CD4-positive, alpha-beta T cell treated with Interleukin-6 for 4 hours (primary cell): ENCODE data around the gene DDX17.

Source experiments
- DNase-seq: peaks from one replicate; pipeline ENCODE4 v3.0.0-alpha.2; 2020; ENCODE audit warnings: mixed read lengths

The DDX17 gene

DNA sequence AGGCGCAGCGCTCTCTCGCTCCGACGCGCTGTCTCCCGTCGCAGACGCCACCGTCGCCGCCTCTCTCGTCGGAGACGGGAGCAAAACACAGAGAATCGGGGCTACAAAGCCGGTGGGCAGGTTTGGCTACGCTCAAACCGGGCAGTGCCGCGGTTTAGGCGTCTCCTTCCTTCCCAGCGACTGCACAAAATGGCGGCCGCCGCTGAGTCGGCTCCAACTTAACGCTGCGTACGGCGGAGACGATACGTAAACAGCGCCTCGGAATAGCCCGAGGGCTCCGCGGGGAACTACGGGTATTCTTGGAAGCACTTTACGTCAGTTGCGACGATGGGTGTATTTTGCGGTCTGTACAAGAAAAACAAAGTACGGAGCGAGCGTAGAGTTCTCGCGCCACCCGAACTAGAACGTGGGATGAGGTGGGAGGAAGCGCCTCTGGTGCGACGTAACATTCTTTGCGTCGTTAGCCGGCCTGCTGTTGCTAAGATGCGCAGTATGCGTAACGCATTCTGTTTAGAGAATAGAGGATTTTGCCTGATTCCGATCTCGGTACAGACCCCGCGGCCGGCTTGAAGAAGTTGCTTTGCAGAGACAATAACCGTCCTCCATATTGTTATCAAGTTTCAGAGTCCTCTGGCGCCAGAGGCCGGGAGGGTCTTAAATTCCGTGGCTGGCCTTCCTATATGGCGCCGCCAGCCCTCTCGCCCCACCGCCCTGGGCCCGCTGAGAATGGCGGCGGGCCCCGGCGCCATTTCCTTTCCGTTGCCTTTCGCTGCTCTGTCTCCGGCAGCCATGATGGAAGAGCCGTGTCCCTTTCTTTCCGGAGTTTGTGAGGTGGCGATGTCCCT is at the start of gene DDX17:
TSS of gene DDX17 (minus strand) at position 194 of the 845 bp plus-strand sequence.
- DNase-seq: peak; percentile 92

GRCh38 chr22:38554281-38554680 is 48.2 kb upstream of the DDX17 start:
- no peak for DNase-seq

DNA sequence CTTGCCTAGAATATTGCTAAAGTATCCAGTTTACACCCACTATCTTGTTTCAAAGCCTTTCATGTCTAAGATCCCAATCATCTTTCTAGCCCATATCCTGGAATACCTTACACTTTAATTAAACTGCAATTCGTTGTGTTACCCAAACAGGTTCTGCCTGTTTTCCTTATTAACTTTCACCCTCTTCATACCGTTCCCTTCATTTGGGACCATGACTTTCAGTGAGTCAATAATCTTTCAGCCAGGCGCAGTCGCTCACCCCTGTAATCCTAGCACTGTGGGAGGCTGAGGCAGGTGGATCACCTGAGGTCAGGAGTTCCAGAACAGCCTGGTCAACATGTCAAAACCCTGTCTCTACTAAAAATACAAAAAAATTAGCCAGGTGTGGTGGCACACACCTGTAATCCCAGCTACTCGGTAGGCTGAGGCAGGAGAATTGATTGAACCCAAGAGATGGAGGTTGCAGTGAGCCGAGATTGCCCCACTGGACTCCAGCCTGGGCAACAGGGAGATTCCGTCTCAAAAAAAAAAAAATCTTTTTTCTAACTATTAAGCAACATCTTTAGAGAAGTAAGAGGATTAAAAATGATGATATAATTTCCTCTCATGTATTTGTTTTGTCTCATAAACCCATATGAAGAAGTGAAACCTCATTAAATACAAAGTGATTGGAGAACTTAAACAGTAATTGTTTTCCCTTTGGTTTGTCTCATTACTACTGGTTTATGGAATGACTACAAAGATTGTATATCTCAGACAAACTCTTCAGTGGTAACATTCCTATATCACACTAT is 43.2 kb upstream of the DDX17 start:
- DNase-seq: no peak

DNA sequence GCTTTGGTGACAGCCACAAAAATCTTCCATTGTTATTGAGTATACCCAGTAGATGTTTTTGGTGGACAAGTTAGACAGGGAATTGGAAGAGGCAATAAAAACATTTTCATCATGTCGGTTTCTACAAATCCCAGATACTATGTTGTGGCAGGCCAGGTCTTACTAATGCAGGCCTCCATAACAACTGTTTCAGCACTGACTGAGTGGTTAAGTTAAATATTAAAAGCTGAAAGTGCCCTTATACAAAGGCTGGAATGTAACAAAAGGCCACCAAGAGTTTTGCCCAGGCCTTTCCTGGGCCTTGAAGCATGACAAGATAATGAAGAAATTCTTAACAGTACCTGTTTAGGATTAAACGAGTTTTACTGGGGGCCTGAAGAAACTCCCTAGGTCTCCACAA is 34.6 kb upstream of the DDX17 start:
- DNase-seq: no peak

- no peak for DNase-seq
These were observed 25.3 kb upstream of the DDX17 start for GRCh38 chr22:38531251-38531938.

- DNase-seq: no peak
These were observed 18.3 kb upstream of the DDX17 start for GRCh38 chr22:38524429-38524828.

DNA sequence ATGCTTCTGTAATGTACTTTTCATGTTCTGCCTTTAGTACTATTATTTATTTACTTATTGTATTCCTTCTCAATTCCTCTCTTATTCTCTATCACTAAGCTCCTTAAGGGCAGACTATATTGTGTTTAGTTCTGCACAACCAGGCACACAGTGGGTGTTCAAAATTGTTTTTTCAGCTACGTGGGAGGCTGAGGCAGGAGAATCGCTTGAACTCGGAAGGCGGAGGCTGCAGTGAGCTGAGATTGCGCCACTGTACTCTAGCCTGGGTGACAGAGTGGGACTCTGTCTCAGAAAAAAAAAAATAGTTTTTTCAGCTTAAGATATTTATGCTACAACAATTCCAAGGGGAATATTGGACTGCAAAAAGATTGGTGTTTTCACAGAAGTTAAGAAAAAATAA is 17.4 kb upstream of the DDX17 start:
- no peak for DNase-seq

- DNase-seq: no peak
These were observed 16.9 kb upstream of the DDX17 start for GRCh38 chr22:38523029-38523428.

- DNase-seq: no peak
These were observed 13.5 kb upstream of the DDX17 start for GRCh38 chr22:38519453-38520250.

- DNase-seq: no peak
These were observed 12.5 kb upstream of the DDX17 start for GRCh38 chr22:38518620-38519019.

- peak; percentile 58 for DNase-seq
These were observed 7.0 kb upstream of the DDX17 start for GRCh38 chr22:38513063-38513462.

DNA sequence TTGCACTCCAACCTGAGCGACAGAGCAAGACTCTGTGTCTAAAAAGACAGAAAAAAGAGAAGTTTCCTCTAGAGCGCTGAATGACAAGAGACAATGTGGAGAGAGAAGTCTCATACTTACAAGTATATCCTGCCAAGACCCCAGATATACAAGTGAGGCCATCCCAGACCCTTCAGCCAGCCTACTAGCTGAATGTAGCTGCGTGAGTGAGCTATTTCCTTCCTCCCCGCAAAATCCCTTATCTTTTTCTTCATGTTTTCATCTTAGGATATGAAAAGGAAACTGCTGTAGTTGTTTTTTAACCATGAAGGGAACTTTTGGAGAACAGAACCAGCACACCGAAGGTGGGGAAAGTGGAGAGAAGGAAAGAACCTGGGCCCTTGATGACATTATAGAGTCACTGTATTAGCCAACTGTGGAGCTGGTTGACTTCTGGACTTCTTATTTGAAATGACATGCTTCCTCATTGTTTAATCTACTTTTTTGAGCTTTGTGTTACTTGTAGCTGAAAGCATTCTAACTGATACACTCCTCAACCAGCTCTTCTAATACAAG is 4.4 kb upstream of the DDX17 start:
- DNase-seq: no peak

DNA sequence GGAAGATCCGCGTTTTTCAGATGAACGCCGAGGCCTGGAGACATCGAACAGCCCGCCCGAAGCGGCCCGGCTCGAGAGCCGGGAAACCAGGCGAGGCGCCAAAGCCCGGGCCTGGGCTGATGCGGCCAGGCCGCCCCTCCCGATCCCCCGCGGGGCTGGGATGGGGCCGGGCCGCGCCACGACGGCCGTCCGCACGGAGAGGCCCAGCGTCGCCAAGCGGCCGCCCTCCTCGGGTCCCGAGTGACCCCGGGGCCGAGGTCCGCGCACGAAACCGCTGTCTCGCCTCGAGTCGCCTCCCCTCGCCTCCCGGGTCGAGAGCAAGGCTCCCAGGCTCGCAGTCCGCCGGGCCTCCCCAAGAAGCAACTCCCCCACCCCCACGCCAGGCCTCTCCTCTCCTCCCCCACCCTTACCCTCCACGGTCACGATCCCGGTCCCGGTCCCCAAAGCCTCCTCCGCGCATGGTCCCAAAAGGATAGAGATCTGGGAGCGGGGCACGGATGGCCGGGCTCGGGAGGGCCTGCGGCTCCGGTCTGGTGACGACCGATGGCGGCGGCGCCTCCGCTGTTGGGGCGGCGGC is 482 bp downstream of the DDX17 start:
- peak; percentile 68 for DNase-seq

DNA sequence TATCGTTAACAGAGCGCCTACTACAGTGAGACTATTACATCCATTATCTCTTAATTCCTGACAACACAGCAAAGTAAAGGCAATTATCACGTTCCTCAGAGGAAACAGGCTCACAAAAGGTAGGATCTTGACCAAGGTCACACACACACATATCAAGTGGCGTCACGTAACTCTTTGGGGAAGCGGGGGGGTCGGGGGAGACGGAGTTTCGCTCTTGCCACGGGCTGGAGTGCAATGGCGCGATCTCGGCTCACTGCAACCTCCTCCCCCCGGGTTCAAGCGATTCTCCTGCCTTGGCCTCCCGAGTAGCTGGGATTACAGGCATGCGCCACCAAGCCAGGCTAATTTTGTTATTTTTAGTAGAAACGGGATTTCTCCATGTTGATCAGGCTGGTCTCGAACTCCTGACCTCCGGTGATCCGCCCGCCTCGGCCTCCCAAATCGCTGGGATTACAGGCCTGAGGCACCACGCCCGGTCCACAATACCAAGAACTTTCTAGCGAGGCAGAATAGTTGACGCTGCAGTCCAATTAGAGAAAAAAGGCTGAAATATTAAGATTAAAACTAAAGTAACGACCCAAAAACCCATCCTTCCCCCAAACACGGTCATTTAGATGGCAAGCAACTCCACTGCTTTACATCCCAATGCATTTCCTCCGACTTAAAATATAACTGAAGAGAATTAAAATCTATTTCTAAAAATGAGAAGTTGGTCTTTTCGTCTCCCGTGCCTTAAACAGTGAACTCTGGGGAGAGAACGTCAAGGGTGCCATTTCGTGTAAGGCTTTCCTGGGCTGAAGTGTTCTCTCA is 1.2 kb downstream of the DDX17 start:
- peak; percentile 62 for DNase-seq

DNA sequence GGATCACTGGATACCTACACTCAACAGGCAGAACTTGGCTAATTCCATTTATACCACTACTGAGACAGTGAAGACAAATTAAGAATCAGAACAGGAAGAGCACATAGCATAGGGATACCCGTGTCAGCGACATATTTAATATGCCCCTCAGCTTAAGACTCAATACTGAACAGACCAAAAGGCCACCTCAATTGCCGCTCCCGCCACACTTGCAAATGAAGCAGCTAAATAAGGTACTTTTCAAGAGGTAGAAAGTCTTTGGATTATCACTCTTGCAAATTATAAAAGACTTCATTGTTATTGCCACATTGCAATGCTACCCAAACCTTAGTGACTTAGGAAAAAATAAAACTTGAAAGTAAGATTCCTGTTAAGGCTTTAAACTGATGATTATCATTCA is 3.1 kb downstream of the DDX17 start:
- DNase-seq: no peak

- DNase-seq: no peak
These were observed 4.1 kb downstream of the DDX17 start for GRCh38 chr22:38501797-38502672.

DNA sequence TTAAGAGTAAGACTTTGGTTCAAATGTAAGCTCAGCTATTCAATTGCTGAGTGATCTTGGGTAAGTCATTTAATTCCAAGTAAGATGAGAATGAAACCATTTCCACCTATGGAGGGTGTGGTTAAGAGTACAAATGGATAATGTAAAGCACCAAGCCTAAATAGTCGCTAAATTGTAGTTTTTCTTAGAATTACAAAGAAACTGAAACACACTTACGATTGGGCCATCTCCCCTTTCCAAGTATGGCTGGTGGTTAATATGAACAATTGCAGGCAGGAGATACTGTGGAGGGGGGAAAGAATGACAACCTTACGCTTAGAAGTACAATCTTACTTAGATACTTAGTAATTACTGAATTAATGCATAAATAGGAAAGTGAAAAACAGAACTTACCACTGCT is 8.2 kb downstream of the DDX17 start:
- DNase-seq: no peak

- DNase-seq: no peak
These were observed 11.2 kb downstream of the DDX17 start for GRCh38 chr22:38494939-38495338.

GRCh38 chr22:38494498-38494897 is 11.6 kb downstream of the DDX17 start:
- DNase-seq: no peak
